Nephron progenitor cell (in vitro differentiated cells): ENCODE data around the gene SLC16A13.

Experiments
- DNase-seq: peaks from one replicate; pipeline ENCODE4 v3.0.0; 2021
- H3K27ac Mint-ChIP-seq: 2 replicates; pipeline ENCODE4 v1.8.0; 2021; ENCODE audit warnings: mild to moderate bottlenecking, moderate library complexity, mixed read lengths
- H3K27me3 Mint-ChIP-seq: 2 replicates; pipeline ENCODE4 v1.8.0; 2021; ENCODE audit warnings: mild to moderate bottlenecking, low read depth, mixed read lengths; ENCODE audit not compliant: poor library complexity
- H3K36me3 Mint-ChIP-seq: 2 replicates; pipeline ENCODE4 v1.8.0; 2021; ENCODE audit warnings: low read depth, mixed read lengths
- H3K4me1 Mint-ChIP-seq: 2 replicates; pipeline ENCODE4 v1.8.0; 2021; ENCODE audit warnings: mixed read lengths
- H3K4me3 Mint-ChIP-seq: 2 replicates; pipeline ENCODE4 v1.8.0; 2021; ENCODE audit warnings: mild to moderate bottlenecking, moderate library complexity, mixed read lengths
- H3K9me3 Mint-ChIP-seq: 2 replicates; pipeline ENCODE4 v1.8.0; 2021; ENCODE audit warnings: mild to moderate bottlenecking, moderate library complexity, mixed read lengths
- CTCF ChIP-seq: fragments of 200-600 bp; sonication (generic); IDR thresholded peaks from 2 replicates; pipeline ENCODE4 v1.5.0; 2021; ENCODE audit warnings: antibody characterized with exemption

SLC16A13 gene

GRCh38 chr17:7014995-7015958, 20.5 kb upstream of the SLC16A13 start:
- peak overlapping the region; percentile 87 for H3K4me3 Mint-ChIP-seq
- no peaks in the 10 kb centered on the region for H3K27me3 Mint-ChIP-seq
- H3K36me3 Mint-ChIP-seq, result no peaks in the 10 kb centered on the region
- H3K4me1 Mint-ChIP-seq, result peaks cover 92% of the 10 kb centered on the region
- peak overlapping the region; percentile 85 for H3K27ac Mint-ChIP-seq
- DNase-seq, result no peak
- no peak for TF ChIP-seq CTCF
- no peaks in the 10 kb centered on the region for H3K9me3 Mint-ChIP-seq

- DNase-seq, result no peak
- peak overlapping the region; percentile 87 for H3K4me3 Mint-ChIP-seq
- peaks cover 92% of the 10 kb centered on the region for H3K4me1 Mint-ChIP-seq
Observed at GRCh38 chr17:7016418-7016817, 19.4 kb upstream of the SLC16A13 start.

GRCh38 chr17:7016886-7017826, 18.7 kb upstream of the SLC16A13 start:
- Mint-ChIP-seq H3K36me3 (no peaks in the 10 kb centered on the region), H3K27me3 (peaks cover 12% of the 10 kb centered on the region), H3K9me3 (no peaks in the 10 kb centered on the region), H3K4me3 (peak overlapping the region; percentile 87), H3K27ac (peak overlapping the region; percentile 95), H3K4me1 (peaks cover 90% of the 10 kb centered on the region)
- peak; percentile 25 for DNase-seq
- no peak for TF ChIP-seq CTCF

More at GRCh38 chr17:7016418-7016817, 19.4 kb upstream of the SLC16A13 start:
- H3K27ac Mint-ChIP-seq, result peak overlapping the region; percentile 95
- H3K36me3 Mint-ChIP-seq, result no peaks in the 10 kb centered on the region
- TF ChIP-seq CTCF, result no peak
- no peaks in the 10 kb centered on the region for H3K9me3 Mint-ChIP-seq
- peaks cover 4% of the 10 kb centered on the region for H3K27me3 Mint-ChIP-seq

- DNase-seq, result no peak
- H3K27me3 Mint-ChIP-seq, result peaks cover 18% of the 10 kb centered on the region
- H3K36me3 Mint-ChIP-seq, result no peaks in the 10 kb centered on the region
- peak overlapping the region; percentile 95 for H3K27ac Mint-ChIP-seq
- peak overlapping the region; percentile 87 for H3K4me3 Mint-ChIP-seq
- TF ChIP-seq CTCF, result no peak
- peaks cover 91% of the 10 kb centered on the region for H3K4me1 Mint-ChIP-seq
- H3K9me3 Mint-ChIP-seq, result no peaks in the 10 kb centered on the region
Observed at GRCh38 chr17:7017827-7018200, 18.0 kb upstream of the SLC16A13 start.

- Mint-ChIP-seq H3K27ac (peak overlapping the region; percentile 62), H3K27me3 (peaks cover 24% of the 10 kb centered on the region), H3K36me3 (no peaks in the 10 kb centered on the region), H3K9me3 (no peaks in the 10 kb centered on the region), H3K4me1 (peaks cover 91% of the 10 kb centered on the region), H3K4me3 (peak overlapping the region; percentile 50)
- TF ChIP-seq CTCF, result no peak
- no peak for DNase-seq
Observed at GRCh38 chr17:7018331-7018964, 17.4 kb upstream of the SLC16A13 start.
